DOHH2 (cell line): ENCODE data around the gene CHST1.

Source experiments
- EZH2phosphoT487 ChIP-seq: fragments of 200-600 bp; sonication (generic); IDR thresholded peaks from 2 replicates; pipeline ENCODE4 v1.6.1; 2017; ENCODE audit warnings: borderline replicate concordance, mild to moderate bottlenecking, antibody characterized with exemption, low read length, moderate library complexity, mixed read lengths
- TF ChIP-seq, protein P1 (sequence below): fragments of 200-600 bp; sonication (generic); IDR thresholded peaks from one replicate; pipeline ENCODE4 v1.5.1; 2014; ENCODE audit warnings: antibody characterized with exemption, mild to moderate bottlenecking, low read depth, low read length; ENCODE audit not compliant: poor library complexity, severe bottlenecking

DNA sequence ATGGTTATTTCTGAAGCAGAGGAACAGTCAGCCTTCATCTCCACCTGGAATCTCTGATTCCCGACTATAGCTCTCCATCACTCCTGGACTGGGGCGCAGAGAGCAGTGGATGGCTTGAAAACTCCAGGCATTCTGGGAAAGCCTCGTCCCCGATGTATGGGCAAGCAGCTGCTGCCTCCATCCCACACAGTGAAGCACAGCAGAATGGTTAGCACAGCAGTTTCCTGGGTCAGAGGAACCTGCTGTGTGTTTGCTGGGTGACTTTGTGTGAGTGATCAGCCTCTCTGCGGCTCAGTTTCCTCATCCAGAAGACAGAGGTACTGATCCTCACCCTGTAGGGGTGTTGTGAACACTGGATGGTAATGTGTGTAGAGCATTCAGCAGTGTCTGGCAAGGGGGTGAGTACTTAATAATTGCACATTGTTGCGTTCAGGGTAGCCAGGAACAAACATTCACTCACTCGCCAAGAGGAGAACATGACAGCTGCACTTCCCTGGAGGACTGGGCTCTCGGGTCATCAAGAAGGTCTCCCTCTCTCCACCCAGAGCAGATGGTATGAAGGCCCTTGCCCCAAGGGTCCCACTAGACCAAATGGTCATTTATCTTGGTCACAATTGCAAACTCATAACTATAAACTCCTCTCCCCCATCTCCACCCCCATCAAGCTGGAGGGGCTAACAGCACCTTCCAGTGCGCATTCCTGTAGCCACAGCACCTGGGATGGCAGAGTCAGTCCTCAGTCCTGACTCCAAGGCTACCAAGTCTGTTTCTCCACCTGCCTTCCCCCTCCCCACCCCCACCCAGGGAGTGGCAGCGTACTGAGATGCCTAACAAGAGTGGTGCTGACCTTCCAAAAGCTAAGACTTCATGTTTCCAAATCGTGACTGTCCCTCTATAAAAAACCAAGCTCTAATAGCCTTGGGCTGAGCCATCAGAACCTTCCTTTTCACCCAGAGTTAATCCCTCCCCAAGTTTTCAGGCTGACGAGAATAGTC lies 1.5 kb upstream of the CHST1 start:
- TF ChIP-seq, protein P1, sequence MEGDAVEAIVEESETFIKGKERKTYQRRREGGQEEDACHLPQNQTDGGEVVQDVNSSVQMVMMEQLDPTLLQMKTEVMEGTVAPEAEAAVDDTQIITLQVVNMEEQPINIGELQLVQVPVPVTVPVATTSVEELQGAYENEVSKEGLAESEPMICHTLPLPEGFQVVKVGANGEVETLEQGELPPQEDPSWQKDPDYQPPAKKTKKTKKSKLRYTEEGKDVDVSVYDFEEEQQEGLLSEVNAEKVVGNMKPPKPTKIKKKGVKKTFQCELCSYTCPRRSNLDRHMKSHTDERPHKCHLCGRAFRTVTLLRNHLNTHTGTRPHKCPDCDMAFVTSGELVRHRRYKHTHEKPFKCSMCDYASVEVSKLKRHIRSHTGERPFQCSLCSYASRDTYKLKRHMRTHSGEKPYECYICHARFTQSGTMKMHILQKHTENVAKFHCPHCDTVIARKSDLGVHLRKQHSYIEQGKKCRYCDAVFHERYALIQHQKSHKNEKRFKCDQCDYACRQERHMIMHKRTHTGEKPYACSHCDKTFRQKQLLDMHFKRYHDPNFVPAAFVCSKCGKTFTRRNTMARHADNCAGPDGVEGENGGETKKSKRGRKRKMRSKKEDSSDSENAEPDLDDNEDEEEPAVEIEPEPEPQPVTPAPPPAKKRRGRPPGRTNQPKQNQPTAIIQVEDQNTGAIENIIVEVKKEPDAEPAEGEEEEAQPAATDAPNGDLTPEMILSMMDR: no peak
- TF ChIP-seq EZH2phosphoT487: no peak
